Right atrium auricular region (tissue), 2 donors: ENCODE data around the gene CUL1. TPM values are rescaled to one million over a fixed set of nuclear protein-coding genes. Genes with fewer than 3 reads are reported as not detected.

Experiments
- DNase-seq: peaks from one replicate; pipeline ENCODE4 v3.0.0-alpha.2; 2019; ENCODE audit warnings: low spot score
- H3K27ac ChIP-seq, 2 donors: fragments of 200-600 bp; sonication (generic); 1 replicate in 1 of 2; 2 replicates in 1 of 2; pipeline ENCODE4 v1.5.1; 2016 to 2019
- H3K27me3 ChIP-seq, 2 donors: fragments of 200-600 bp; sonication (generic); one replicate each; pipeline versions ENCODE4 v1.5.1 to v1.6.0; 2017 to 2019
- H3K36me3 ChIP-seq: fragments of 200-600 bp; sonication (generic); one replicate; pipeline ENCODE4 v1.5.1; 2016
- H3K4me1 ChIP-seq, 2 donors: fragments of 200-600 bp; sonication (generic); one replicate each; pipeline versions ENCODE4 v1.5.1 to v1.6.0; 2017 to 2019
- H3K4me3 ChIP-seq, 2 donors: fragments of 200-600 bp; sonication (generic); 1 replicate in 1 of 2; 2 replicates in 1 of 2; pipeline ENCODE4 v1.5.1; 2017 to 2019; ENCODE audit warnings: mild to moderate bottlenecking in 1 of 2, moderate library complexity in 1 of 2
- H3K9me3 ChIP-seq, 2 donors: fragments of 200-600 bp; sonication (generic); one replicate each; pipeline ENCODE4 v1.5.1; 2019
- CTCF ChIP-seq, 2 donors: fragments of 200-600 bp; sonication (generic); IDR thresholded peaks; one replicate each; pipeline ENCODE4 v1.5.1; 2019; ENCODE audit warnings: antibody characterized with exemption in 2 of 2
- total RNA-seq, 2 donors: library from RNA; depleted of rRNA; stranded (reverse); fragments of >200 nt; gene quantifications; one replicate each; pipeline ENCODE4 v1.1.0, GENCODE V29; 2016

CUL1 gene
- total RNA-seq, 2 donors from 2014 or later: 40.2 to 46.7 TPM

GRCh38 chr7:148712678-148713329 lies 14.1 kb downstream of the CUL1 start:
- Histone ChIP-seq H3K4me3 (no peak overlapping the region), H3K4me1 (peaks cover 0 to 58% of the 10 kb centered on the region in 2 donors), H3K9me3 (no peaks in the 10 kb centered on the region), H3K27me3 (no peaks in the 10 kb centered on the region), H3K36me3 (no peaks in the 10 kb centered on the region), H3K27ac (no peak overlapping the region)
- no peak for TF ChIP-seq CTCF (IDR thresholded peaks at IDR 0.05)
- DNase-seq: no peak

- no peak overlapping the region for H3K4me3 ChIP-seq
- peaks cover 0 to 52% of the 10 kb centered on the region in 2 donors for H3K4me1 ChIP-seq
- H3K27ac ChIP-seq: no peak overlapping the region
- H3K27me3 ChIP-seq: no peaks in the 10 kb centered on the region
- DNase-seq: no peak
- no peaks in the 10 kb centered on the region for H3K9me3 ChIP-seq
- H3K36me3 ChIP-seq: no peaks in the 10 kb centered on the region
- no peak for TF ChIP-seq CTCF (IDR thresholded peaks at IDR 0.05)
Measured at GRCh38 chr7:148714498-148714897, 15.8 kb downstream of the CUL1 start.

GRCh38 chr7:148715027-148715426 lies 16.3 kb downstream of the CUL1 start:
- peaks cover 0 to 53% of the 10 kb centered on the region in 2 donors for H3K4me1 ChIP-seq
- H3K4me3 ChIP-seq: no peak overlapping the region
- TF ChIP-seq CTCF (IDR thresholded peaks at IDR 0.05): no peak

GRCh38 chr7:148717266-148717793 lies 18.6 kb downstream of the CUL1 start:
- Histone ChIP-seq H3K4me3 (no peak overlapping the region), H3K9me3 (no peaks in the 10 kb centered on the region), H3K4me1 (peaks cover 0 to 59% of the 10 kb centered on the region in 2 donors), H3K27me3 (no peaks in the 10 kb centered on the region), H3K27ac (no peak overlapping the region), H3K36me3 (no peaks in the 10 kb centered on the region)
- no peak for DNase-seq
- TF ChIP-seq CTCF (IDR thresholded peaks at IDR 0.05): no peak

More at GRCh38 chr7:148715027-148715426, 16.3 kb downstream of the CUL1 start:
- H3K36me3 ChIP-seq: no peaks in the 10 kb centered on the region
- H3K27me3 ChIP-seq: no peaks in the 10 kb centered on the region
- no peak for DNase-seq
- H3K9me3 ChIP-seq: no peaks in the 10 kb centered on the region
- no peak overlapping the region for H3K27ac ChIP-seq

- H3K4me1 ChIP-seq: peaks cover 0 to 60% of the 10 kb centered on the region in 2 donors
- H3K36me3 ChIP-seq: no peaks in the 10 kb centered on the region
- H3K27ac ChIP-seq: no peak overlapping the region
- H3K27me3 ChIP-seq: no peaks in the 10 kb centered on the region
- H3K4me3 ChIP-seq: no peak overlapping the region
- TF ChIP-seq CTCF (IDR thresholded peaks at IDR 0.05): no peak
- H3K9me3 ChIP-seq: no peaks in the 10 kb centered on the region
- no peak for DNase-seq
Measured at GRCh38 chr7:148718431-148718830, 19.7 kb downstream of the CUL1 start.

GRCh38 chr7:148719753-148720152 lies 21.1 kb downstream of the CUL1 start:
- Histone ChIP-seq H3K36me3 (no peaks in the 10 kb centered on the region), H3K27ac (no peak overlapping the region), H3K27me3 (no peaks in the 10 kb centered on the region), H3K4me1 (peaks cover 0 to 66% of the 10 kb centered on the region in 2 donors), H3K9me3 (no peaks in the 10 kb centered on the region), H3K4me3 (no peak overlapping the region)
- TF ChIP-seq CTCF (IDR thresholded peaks at IDR 0.05): no peak
- DNase-seq: no peak
